Measurements from ENCODE around the gene ATP1B1. TPM values are rescaled to one million over a fixed set of nuclear protein-coding genes. Genes with fewer than 3 reads are reported as not detected.
A peak's percentile ranks its signal among the peaks of the same experiment; 100 is the strongest.

The ATP1B1 gene
- total and polyA plus RNA-seq, 2 of the 8 experiments (the other 6 are each of a cell fraction or from before 2014, with no cell fraction given), result 16.3 to 76.5 TPM

DNA sequence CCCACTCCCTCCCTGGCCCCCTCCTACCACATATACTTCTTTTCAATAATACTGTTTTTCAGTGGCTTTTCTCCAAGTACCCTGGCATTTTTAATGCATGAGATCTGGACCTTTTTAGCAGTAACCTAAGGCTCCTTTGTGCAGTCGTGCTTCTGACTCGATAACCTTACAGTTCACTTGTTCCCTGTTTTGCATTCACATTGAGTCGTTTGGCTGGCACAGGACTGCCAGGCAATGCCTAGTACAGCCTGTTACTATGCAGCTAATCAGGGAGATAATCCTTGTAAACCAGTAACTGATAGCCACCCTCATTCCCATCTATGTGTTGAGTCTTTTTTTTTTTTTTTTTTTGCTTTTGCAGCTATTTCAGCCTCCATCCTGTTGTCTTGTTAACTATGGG, 3.7 kb downstream of the ATP1B1 start:
- no peak for DNase-seq (ENCODE audit: low read depth in 1 of 2, low spot score in 2 of 2)
- Histone ChIP-seq H3K4me1 (replicated peaks in 1 of 4; ENCODE audit: control insufficient read depth in 3 of 4, insufficient read depth in 4 of 4, low read length in 3 of 4) (peaks cover 13 to 31% (median 23%) of the 10 kb centered on the region in 4 experiments), H2AFZ (ENCODE audit: low read length) (no peak overlapping the region), H4K20me1 (replicated peaks in 1 of 2; ENCODE audit: control insufficient read depth in 1 of 2, insufficient read depth in 2 of 2, low read length in 2 of 2) (peaks cover 5% of the 10 kb centered on the region in 2 experiments), H3K36me3 (ENCODE audit: control insufficient read depth in 2 of 4, insufficient read depth in 4 of 4, low read length in 3 of 4) (peaks cover 2 to 23% (median 12%) of the 10 kb centered on the region in 4 experiments; a peak in 6 of 8 replicates), H2BK20ac (ENCODE audit: low read length) (no peak overlapping the region), H3K9ac (replicated peaks in 1 of 4; ENCODE audit: extremely low read depth in 1 of 4, low read depth in 3 of 4, low read length in 3 of 4) (no peak overlapping the region), H2BK15ac (ENCODE audit: low read length) (no peak overlapping the region), H4K91ac (replicated peaks; ENCODE audit: insufficient read length, low read length) (no peak overlapping the region), H3K18ac (ENCODE audit: extremely low read depth, low read length) (no peak overlapping the region), H3K27me3 (replicated peaks in 1 of 4; ENCODE audit: control insufficient read depth in 3 of 4, extremely low read depth in 1 of 4, insufficient read depth in 3 of 4, low read length in 3 of 4) (no peaks in the 10 kb centered on the region), H3K79me1 (ENCODE audit: low read depth, low read length) (peaks cover 12% of the 10 kb centered on the region; the same call in 1 of the 2 replicates), H3K9me3 (ENCODE audit: insufficient read depth in 2 of 2, low read depth in 1 of 2, low read length in 1 of 2) (no peaks in the 10 kb centered on the region), H4K8ac (ENCODE audit: extremely low read depth, insufficient read depth, low read length) (no peak overlapping the region), H3K14ac (ENCODE audit: insufficient read length) (no peak overlapping the region), H4K5ac (ENCODE audit: insufficient read length, low read depth, low read length) (no peak overlapping the region), H3K4me3 (ENCODE audit: extremely low read depth in 1 of 4, insufficient read depth in 2 of 4, low read depth in 3 of 4, low read length in 4 of 4) (no peak overlapping the region), H3K56ac (replicated peaks; ENCODE audit: insufficient read length, low read depth, low read length) (no peak overlapping the region), H2BK12ac (ENCODE audit: low read depth, low read length) (peak overlapping the region; percentile 43; the same call in 1 of the 2 replicates), H3K23ac (ENCODE audit: insufficient read length) (no peak overlapping the region), H2AK5ac (ENCODE audit: low read depth, low read length) (0 out of 2 replicates have a peak overlapping the region, but pooled peaks have one; percentile 34), H2BK120ac (replicated peaks; ENCODE audit: low read depth, low read length) (no peak overlapping the region), H3K4ac (replicated peaks; ENCODE audit: insufficient read length, low read depth, low read length) (no peak overlapping the region), H3K23me2 (ENCODE audit: low read depth, low read length) (peaks cover 14% of the 10 kb centered on the region), H3K27ac (ENCODE audit: low read depth, low read length) (no peak overlapping the region), H2BK5ac (ENCODE audit: low read depth, low read length) (no peak overlapping the region), H3K4me2 (ENCODE audit: insufficient read depth in 1 of 2, low read depth in 2 of 2, low read length in 2 of 2) (peak overlapping the region; percentile 95 to 99; a peak in 3 of 4 replicates), H3K79me2 (ENCODE audit: control insufficient read depth in 1 of 2, insufficient read depth in 2 of 2, low read length in 2 of 2) (peaks cover 22 to 65% of the 10 kb centered on the region in 2 experiments)
- POLR2A ChIA-PET (ENCODE audit: partially characterized antibody), result interaction anchor here (1.1 kb wide), 1 partner anchor 257 kb away, joined by 4 read pairs; the partner anchor contains the start of genes BLZF1 and NME7
- no peak for FAIRE-seq
- WGBS, 2 experiments (ENCODE audit: extremely low coverage in 1 of 2, insufficient coverage in 1 of 2, insufficient read length in 1 of 2, insufficient replicate concordance in 2 of 2, low coverage in 1 of 2, low lambda C conversion rate in 2 of 2, missing lambda C conversion rate in 1 of 2), result 60% methylated on average over 3 of the region's 3 CpGs; no CpG with 5 or more reads in 1 of the 2 experiments
- CTCF ChIA-PET (ENCODE audit: partially characterized antibody), result interaction anchor here (0.6 to 2.9 kb wide), 8 partner anchors 10 to 507 kb away, joined by 3 to 16 read pairs (median 3); no protein-coding TSS in a partner anchor
- no peak for TF ChIP-seq SP1 (IDR thresholded peaks at IDR 0.05; ENCODE audit: low read depth, low read length)
- TF ChIP-seq ASH2L (IDR thresholded peaks at IDR 0.05; ENCODE audit: low read length), result no peak
- no peak for TF ChIP-seq TCF12 (IDR thresholded peaks at IDR 0.05; ENCODE audit: low read depth, low read length)
- no peak for TF ChIP-seq SAP30 (IDR thresholded peaks at IDR 0.05; ENCODE audit: insufficient read depth, insufficient replicate concordance, low read length)
- no peak for TF ChIP-seq HDAC6 (IDR thresholded peaks at IDR 0.05; ENCODE audit: low read depth, low read length)
- no peak for TF ChIP-seq MAX (IDR thresholded peaks at IDR 0.05)
- TF ChIP-seq, protein P1, sequence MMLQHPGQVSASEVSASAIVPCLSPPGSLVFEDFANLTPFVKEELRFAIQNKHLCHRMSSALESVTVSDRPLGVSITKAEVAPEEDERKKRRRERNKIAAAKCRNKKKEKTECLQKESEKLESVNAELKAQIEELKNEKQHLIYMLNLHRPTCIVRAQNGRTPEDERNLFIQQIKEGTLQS (IDR thresholded peaks at IDR 0.05; ENCODE audit: insufficient read depth, low read depth, low read length), result no peak
- no peak for TF ChIP-seq JUND (IDR thresholded peaks at IDR 0.05; ENCODE audit: low read length)
- no peak for TF ChIP-seq CHD1 (IDR thresholded peaks at IDR 0.05; ENCODE audit: low read depth, low read length)
- TF ChIP-seq CTBP2 (IDR thresholded peaks at IDR 0.05; ENCODE audit: borderline replicate concordance, insufficient read depth, insufficient read length, low read length), result no peak
- no peak for TF ChIP-seq RBBP5 (IDR thresholded peaks at IDR 0.05; ENCODE audit: borderline replicate concordance, low read depth, low read length)
- TF ChIP-seq NRF1 (IDR thresholded peaks at IDR 0.05; ENCODE audit: low read depth, low read length), result no peak
- TF ChIP-seq SRF (IDR thresholded peaks at IDR 0.05; ENCODE audit: low read depth, low read length), result no peak

All from H1 (cell line).